HG03196 (cell line): ENCODE measurements around the gene CLK2.
"Not testable (repeated sequence)": the region's sequence is repeated elsewhere in the genome, so short reads cannot be mapped to it uniquely, and the experiment has no call there.

Experiments used
- ATAC-seq: cut with Tn5 transposase; IDR thresholded peaks from one replicate; pipeline ENCODE4 v1.9.1; 2021; ENCODE audit not compliant: unreplicated experiment

The CLK2 gene

DNA sequence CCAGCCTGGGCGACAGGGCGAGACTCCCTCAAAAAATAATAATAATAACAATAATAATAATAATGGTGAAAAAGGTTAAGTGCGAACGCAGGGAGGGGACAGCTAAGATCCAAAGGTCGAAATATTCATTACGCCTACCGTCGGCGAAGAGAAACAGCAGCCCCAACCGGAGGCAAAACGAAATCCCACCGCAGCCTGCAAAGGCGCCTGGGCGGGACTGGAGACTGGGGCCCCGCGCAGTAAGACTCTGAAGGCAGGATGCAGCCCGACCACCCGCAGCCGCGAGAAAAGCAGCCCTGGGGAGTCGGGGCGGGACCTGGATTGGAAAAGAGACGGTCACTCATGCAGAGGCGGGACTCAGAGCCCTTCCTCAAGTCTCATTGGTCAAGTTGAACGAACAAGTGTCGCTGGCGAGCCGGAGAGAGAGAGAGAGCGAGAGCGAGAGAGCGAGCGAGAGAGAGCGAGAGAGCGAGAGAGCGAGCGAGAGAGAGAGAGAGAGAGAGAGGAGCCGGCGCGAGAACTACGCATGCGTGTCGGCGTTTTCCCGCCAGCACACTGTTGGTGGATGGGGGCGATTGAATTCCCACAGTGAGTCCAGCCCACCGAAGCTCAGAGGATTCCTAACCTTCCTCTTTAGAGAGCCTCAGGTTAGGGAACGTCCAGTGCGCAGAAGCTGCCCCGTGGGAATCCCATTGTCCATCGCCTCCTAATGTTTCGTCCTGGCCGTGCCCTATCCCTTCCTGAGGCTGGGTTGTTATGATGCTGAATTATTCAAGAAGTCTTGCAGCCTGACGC, 28.7 kb downstream of the CLK2 start:
- peak; percentile 84 for ATAC-seq

DNA sequence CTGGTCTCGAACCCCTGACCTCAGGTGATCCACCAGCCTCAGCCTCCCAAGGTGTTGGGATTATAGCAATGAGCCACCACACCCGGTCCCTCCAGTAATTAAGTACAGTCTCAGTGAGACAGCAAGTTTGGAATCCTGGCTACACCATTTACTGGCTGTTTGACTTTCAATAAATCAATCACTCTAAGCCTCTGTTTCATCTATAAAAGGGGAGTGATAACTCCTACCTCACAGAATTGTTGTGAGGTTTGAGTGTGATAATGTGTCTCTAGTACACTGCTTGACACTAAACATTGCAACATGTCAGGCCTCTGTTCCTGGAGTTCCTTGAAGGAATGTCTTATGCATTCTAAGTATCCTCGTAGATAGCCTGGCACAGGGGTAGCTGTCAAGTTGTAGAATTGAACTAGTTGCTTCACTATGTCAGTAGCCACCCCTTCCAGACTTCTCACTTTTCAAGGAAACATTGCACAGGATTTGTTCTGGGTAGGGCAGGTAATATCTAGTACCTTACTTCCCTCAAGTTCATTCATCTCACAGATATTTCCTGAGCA, 30.4 kb downstream of the CLK2 start:
- no peak for ATAC-seq

DNA sequence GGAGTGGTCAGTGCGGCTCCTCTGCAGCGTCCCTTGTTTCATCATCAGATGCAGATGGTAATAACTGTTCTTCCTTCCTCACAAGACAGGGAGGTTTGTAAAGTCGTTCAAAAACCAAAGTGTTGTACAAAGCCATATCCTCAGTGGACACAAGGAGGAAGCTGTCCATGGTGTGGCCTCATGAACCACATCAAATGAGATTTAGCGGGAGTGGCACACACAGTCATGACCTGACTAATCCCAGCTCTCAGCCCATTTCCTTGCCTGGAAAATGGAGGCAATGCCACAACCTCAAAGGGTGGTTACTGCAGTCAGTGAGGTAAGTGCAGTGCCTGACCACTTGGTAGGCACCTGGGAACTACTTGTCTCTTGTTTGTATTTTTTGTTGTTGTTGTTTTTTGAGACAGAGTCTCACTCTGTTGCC, 31.5 kb downstream of the CLK2 start:
- no peak for ATAC-seq

DNA sequence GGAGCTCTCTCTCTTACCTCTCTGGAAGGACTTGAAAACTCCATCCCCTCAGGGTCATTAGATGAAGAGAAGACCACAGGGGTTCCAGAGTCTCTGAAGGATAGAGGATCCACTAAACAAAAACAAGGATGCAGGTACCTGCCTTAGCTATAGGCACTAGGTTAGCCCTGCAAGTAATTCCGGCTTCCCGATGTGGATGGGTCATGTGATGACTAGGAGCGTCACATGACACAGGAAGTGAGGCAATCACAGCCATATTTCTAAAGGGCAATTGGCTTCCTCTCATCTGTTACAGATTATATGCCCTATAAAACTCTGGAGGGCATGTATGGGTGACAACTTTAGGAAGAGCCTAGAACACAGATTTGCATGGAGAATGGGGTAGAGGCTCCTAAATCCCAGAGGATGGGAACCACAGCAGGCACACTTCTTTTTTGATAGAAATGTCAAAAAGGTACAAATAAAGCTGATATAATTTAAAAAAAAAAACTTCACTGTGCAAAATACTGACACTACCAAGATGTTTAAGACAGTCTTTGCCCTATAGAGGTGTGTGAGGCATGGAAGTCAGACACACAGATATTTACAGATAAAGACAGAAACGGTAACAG, 32.1 kb downstream of the CLK2 start:
- no peak for ATAC-seq

DNA sequence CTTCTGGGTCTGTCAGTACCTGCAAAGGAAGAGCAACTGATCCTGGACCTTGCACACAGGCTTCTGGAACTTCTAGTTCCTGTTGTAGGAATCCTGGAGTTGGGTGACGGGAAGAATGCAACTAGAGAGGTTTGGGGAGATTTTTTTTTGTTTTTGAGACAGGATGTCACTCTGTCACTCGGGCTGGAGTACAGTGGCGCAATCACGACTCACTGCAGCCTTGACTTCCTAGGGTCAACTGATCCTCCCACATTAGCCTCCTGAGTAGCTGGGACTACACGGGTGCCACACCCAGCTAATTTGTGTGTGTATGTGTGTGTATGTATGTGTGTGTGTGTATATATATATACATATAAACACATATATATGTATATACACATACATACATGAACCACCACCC, 36.9 kb downstream of the CLK2 start:
- no peak for ATAC-seq

DNA sequence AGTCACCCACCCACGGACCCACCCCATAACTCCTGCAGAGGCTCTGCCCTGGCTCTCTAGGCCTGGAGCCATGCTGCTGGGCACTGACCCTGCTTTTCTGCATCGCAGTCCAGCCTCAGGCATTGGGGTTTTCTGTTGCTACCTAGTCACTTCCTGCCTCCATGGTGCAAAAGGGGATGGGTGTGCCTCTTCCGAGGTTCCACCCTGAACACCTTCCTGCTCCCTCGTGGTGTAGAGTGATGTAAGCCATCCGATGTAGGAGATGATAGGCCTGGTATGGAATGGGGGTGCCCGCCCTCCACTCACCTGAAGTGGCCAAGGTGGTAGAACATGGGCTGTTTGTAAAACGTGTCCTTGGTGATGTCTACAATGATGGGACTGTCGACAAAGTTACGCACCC, 37.9 kb downstream of the CLK2 start:
- ATAC-seq = not testable (repeated sequence)

DNA sequence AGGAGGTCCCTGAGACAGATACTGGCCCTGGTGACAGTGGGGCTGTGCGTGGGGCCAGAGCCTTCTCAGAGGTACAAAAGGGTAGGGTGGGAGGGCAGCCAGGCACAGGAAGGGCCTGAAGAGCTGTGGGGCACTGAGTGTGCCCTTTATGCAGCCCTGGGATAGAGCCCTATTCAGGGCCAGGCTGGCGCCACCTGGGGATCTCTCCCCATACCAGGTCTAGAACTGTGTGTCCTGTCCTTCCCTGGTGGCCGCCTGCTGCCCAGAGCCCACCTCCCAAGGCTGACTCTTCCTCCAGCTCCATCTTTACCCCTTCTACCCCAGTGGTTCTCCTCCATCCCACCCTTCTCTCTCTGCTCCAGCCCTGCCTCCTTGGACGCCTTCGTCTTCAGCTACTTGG, 39.8 kb downstream of the CLK2 start:
- not testable (repeated sequence) for ATAC-seq

DNA sequence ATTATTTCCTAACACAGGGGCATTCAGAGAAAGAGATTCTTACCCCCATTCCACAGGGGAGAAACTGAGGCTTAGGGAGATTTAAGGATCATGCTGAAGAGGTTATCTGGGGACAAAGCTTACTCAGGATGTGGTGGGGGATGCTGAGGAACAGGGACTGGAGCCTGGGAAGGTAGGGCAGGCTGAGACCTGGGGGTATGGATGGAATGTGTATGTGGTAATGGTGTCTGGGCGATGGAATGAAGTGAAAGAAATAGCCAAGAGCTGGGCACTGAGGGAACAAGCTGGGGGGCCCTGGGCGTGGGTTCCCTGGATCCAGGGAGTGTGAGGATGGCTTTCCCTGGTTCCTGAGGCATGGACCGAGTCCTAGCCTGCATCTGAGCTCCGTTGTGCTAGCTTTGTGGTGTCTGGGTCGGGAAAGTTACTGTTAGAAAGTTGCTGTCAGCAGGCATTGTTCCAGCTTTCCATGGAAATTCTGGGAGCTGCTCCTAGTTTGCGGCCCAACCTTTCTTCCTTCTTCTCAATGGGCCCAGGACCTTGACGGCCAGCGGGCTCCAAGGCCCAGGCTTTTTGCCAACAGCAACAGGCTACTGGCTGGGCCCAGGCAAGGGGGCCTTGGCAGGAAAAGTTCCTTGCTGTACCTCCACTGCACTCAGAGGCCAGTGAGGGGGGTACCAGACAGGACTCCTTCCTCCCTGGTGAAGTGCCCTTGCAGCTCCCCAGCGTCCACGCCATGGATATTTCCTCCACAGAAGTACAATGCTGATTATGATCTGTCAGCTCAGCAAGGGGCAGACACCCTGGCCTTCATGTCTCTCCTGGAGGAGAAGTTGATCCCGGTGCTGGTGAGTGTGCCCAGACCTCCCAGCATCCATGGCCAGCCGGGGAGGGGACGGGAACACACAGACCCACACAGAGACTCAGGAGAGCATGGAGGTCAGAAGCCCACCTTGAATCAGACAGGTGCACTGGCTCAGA, 41.0 kb downstream of the CLK2 start:
- ATAC-seq = not testable (repeated sequence)

DNA sequence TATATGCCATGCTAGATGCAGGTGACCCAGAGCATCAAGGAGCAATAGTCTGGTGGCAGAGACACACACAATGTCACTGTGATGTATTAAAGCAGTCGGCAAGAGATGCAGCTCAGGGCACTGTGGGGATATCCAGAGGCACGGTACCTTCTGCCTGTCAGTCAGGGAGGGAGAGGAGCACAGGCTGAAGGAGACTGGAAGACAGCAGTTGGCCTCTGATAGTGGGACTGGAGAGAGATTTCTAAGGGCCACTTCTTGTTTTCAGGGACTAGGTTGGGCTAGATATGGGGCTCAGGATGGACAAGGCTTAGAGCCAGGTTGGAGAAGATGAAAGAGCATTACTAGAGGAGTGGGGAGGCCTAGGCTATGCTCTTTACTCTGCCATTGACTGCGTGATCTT, 42.0 kb downstream of the CLK2 start:
- not testable (repeated sequence) for ATAC-seq

DNA sequence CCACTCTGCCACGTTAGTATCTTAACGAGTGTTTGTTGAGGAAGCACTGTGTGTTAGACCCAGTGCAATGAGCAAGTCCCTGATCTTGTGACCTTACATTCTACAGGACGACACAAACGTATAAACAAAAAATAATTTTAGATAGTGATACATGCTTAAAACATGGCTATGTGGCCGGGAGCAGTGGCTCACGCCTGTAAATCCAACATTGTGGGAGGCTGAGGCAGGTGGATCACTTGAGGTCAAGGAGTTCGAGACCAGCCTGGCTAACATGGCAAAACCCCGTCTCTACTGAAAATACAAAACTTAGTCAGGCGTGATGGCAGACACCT, 45.2 kb downstream of the CLK2 start:
- no peak for ATAC-seq

DNA sequence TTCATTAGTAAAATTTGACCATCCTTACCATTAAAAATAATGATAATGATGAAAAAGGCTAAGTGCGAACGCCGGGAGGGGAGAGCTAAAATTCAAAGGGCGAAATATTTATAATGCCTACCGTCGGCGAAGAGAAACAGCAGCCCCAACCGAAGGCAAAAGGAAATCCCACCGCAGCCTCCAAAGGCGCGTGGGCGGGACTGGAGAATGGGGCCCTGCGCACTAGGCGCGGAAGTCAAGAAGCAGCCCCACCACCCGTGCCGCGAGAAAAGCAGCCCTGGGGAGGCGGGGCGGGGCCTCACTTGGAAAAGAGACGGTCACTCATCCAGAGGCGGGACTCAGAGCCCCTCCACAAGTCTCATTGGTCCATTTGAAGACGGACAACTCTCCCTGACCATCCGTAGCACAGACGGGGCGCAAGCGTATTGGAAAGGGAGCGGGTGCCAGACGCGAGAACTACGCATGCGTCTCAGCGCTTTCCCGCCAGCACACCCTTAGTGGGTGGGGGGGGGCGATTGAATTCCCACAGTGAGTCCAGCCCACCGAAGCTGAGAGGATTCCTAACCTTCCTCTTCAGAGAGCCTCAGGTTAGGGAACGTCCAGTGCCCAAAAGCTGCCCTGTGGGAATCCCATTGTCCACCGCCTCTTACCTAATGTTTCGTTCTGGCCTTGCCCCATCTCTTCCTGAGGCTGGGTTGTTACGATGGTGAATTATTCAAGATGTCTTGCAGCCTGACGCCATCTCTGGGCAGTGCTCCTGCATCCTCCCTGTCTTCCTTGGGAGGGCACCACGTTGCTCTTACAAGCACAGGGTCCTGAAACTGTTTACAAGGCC, 45.8 kb downstream of the CLK2 start:
- peak; percentile 88 for ATAC-seq

DNA sequence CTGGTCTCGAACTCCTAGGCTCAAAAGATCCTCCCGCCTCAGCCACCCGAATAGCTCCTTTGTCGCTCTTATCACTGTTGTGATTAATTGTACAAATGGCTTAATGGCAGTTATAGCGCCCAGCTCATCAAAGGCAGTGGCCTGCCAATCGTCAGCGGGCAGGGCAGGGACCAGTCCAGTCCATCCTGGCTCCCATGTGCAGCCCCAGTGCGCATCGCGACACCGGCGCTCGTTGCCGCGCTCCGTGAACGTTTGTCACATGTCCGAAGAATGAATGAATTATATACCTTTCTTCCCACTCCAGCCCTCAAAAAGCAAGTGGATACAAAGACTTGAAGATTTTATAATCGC, 46.4 kb downstream of the CLK2 start:
- ATAC-seq = peak; percentile 15

DNA sequence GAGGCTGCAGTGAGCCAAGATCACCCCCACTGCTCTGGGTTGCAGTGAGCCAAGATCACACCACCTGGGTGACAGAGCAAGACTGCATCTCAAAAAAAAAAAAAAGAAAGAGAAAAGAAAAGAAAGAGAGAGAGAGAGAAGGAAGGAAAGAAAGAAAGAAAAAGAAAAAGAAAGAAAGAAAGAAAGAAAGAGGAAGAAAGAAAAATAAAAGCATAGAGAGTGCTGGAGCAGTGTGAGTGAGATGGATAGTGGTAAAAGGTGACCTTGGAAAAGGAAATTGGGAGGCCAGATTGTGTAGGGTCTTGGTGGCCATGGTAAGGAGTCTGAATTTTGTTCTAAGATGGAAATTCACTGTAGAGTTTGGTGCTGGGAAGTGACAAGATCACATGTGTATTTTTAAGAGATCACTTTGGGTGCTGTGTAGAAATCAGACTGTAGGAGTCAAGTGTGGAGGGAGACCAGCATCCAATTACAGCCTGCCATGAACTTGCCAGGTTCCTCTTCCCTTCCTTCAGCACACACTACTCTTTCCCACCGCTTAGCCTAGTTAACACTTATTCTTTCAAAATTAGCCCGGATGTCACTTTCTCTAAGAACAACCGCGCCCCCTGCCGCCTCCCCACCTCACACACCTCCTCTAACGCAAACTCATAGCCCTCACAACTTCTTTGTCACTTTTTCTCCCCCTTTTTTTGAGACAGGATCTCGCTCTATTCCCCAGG, 47.0 kb downstream of the CLK2 start:
- peak; percentile 34 for ATAC-seq

DNA sequence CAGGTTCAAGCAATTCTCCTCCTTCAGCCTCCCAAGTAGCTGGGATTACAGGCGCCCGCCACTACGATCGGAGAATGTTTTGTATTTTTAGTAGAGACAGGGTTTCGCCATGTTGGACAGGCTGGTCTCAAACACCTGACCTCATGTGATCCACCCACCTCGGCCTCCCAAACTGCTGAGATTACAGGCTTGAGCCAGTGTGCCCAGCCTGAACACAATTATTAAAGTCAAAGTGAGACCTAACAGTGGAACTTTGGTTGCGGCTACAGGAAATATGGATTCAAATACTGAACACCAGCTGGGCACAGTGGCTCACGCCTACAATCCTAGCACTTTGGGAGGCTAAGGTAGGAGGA, 47.9 kb downstream of the CLK2 start:
- not testable (repeated sequence) for ATAC-seq

DNA sequence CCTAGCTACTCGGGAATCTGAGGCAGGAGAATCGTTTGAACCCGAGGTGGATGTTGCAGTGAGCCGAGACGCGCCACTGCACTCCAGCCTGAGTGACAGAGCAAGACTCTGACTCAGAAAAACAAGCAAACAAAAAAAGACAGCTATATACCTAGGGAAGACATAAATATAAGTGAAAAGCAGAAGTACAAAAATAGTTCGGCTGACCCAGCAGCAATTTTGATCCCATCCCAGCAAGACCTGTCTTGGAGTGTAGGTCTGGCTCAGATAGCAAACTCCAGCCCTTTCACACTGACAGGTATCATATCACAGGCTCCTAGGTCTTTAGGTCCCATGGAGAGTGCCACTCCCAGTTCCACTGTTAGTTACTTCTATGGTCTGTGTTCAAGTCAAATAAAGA, 50.3 kb downstream of the CLK2 start:
- no peak for ATAC-seq

DNA sequence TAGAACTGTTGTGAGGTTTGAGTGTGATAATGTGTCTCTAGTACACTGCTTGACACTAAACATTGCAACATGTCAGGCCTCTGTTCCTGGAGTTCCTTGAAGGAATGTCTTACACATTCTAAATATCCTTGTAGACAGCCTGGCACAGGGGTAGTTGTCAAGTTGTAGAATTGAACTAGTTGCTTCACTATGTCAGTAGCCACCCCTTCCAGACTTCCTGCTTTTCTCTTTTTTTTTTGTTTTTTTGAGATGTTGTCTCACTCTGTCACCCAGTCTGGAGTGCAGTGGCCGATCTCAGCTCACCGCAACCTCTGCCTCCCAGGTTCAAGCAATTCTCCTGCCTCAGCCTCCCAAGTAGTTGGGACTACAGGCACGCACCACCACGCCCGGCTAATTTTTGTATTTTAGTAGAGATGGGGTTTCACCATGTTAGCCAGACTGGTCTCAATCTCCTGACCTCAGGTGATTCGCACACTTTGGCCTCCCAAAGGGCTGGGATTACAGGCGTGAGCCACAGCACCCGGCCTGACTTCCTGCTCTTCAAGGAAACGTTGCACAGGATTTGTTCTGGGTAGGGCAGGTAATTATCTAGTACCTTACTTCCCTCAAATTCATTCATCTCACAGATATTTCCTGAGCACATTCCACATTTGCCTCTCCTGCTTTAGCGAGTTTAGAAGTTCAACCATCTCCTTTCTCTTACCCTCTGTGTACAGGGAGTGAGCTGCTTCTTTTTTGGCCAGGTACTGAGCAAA, 52.9 kb downstream of the CLK2 start:
- ATAC-seq = not testable (repeated sequence)

DNA sequence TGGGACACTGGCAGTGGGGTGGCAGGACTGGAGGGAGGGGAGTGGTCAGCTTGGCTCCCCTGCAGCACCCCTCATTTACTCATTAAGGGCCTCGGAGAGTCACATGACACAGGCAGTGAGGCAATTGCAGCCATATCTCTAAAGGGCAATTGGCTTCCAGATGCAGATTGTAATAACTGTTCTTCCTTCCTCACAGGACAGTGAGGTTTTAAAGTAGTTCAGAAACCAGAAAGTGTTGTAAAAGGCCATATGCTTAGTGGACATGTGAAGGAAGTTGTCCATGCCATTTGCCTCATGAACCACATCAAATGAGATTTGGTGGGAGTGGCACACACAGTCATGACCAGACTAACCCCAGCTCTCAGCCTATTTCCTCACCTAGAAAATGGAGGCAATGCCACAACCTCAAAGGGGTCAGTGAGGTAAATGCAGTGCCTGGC, 53.7 kb downstream of the CLK2 start:
- no peak for ATAC-seq

DNA sequence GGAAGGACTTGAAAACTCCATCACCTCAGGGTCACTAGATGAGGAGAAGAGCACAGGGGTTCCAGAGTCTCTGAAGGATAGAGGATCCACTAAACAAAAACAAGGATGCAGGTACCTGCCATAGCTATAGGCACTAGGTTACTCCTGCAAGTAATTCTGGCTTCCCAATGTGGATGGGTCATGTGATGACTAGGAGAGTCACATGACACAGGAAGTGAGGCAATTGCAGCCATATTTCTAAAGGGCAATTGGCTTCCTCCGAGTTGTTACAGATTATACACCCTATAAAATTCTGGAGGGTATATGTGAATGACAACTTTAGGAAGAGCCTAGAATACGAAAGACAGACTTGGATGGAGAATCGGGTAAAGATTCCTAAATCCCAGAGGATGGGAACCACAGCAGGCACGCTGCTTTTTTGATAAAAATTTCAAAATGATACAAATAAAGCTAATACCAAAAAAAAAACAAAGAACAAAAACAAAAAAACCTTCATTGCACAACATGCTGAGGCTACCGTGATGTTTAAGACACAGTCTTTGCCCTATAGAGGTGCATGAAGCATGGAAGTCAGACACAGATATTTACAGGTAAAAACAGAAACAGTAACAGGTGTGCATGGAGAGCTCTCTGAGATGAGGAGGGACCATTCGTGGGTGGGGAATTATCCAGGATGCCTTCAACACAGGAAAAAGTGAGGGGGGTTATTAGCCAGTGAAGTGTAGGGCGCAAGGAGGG, 54.3 kb downstream of the CLK2 start:
- no peak for ATAC-seq
